HEK293T (cell line): ENCODE results near the gene AXIN2.

Experiments
- ARNT ChIP-seq: fragments of 450-650 bp; IDR thresholded peaks from 2 replicates; pipeline ENCODE4 v1.6.1; 2017; ENCODE audit warnings: mild to moderate bottlenecking
- BHLHE40 ChIP-seq: fragments of 450-650 bp; IDR thresholded peaks from 2 replicates; pipeline ENCODE4 v1.6.1; 2016; ENCODE audit warnings: mild to moderate bottlenecking, moderate library complexity, borderline replicate concordance
- ELF4 ChIP-seq: fragments of 450-650 bp; IDR thresholded peaks from 2 replicates; pipeline ENCODE4 v1.6.1; 2017; ENCODE audit warnings: antibody characterized with exemption
- FOXA1 ChIP-seq: fragments of 450-650 bp; IDR thresholded peaks from 2 replicates; pipeline ENCODE4 v1.6.1; 2016; ENCODE audit warnings: mild to moderate bottlenecking
- FOXK2 ChIP-seq: fragments of 450-650 bp; IDR thresholded peaks from 2 replicates; pipeline ENCODE4 v1.6.1; 2016; ENCODE audit warnings: mild to moderate bottlenecking
- L3MBTL2 ChIP-seq: fragments of 450-650 bp; conservative IDR thresholded peaks from 2 replicates; pipeline ENCODE4 v1.6.1; 2016; ENCODE audit warnings: mild to moderate bottlenecking
- NFRKB ChIP-seq: fragments of 450-650 bp; IDR thresholded peaks from 2 replicates; pipeline ENCODE4 v1.6.1; 2016; ENCODE audit warnings: mild to moderate bottlenecking, moderate library complexity
- SP1 ChIP-seq: fragments of 450-650 bp; IDR thresholded peaks from 2 replicates; pipeline ENCODE4 v1.6.1; 2017
- SUZ12 ChIP-seq: fragments of 450-650 bp; IDR thresholded peaks from 2 replicates; pipeline ENCODE4 v1.6.1; 2016; ENCODE audit warnings: mild to moderate bottlenecking
- TARDBP ChIP-seq: fragments of 450-650 bp; IDR thresholded peaks from 2 replicates; pipeline ENCODE4 v1.6.1; 2016
- ZNF384 ChIP-seq: fragments of 450-650 bp; IDR thresholded peaks from 2 replicates; pipeline ENCODE4 v1.6.1; 2016
- TF ChIP-seq, protein P1 (sequence below): fragments of 450-650 bp; IDR thresholded peaks from 2 replicates; pipeline ENCODE4 v1.6.1; 2016

DNA sequence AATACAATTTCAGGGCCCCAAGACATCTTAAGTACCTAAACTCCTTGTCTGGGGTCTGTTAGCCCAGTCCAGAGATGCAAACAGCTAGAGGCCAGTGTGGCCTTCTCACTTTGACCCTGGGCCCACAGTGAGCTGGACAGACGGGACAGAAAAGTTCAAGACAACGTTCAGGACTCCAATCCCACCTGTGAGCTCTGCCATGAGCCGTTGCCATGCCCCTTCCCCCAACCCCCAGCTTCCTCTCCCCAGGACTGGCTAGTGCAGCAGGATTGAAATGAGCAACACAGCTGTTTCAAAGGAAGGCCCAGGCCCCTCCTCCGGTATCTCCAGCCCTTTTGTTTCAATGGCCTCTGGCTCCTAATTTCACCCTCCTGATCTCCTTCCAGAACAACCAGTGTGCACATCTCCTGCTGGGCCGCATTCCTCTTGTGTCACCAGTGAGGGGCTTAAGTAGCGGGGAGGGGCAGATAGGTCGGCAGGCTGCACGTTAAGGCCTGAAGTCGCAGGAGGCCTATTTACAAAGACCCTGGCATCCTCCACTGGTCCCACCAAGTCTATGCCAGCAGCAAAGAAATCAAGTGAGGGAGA lies 11.3 kb downstream of the AXIN2 start:
- no peak for TF ChIP-seq ZNF384
- TF ChIP-seq NFRKB: no peak
- no peak for TF ChIP-seq FOXK2
- TF ChIP-seq TARDBP: no peak
- no peak for TF ChIP-seq BHLHE40
- TF ChIP-seq FOXA1: no peak
- no peak for TF ChIP-seq ELF4
- TF ChIP-seq, protein P1, sequence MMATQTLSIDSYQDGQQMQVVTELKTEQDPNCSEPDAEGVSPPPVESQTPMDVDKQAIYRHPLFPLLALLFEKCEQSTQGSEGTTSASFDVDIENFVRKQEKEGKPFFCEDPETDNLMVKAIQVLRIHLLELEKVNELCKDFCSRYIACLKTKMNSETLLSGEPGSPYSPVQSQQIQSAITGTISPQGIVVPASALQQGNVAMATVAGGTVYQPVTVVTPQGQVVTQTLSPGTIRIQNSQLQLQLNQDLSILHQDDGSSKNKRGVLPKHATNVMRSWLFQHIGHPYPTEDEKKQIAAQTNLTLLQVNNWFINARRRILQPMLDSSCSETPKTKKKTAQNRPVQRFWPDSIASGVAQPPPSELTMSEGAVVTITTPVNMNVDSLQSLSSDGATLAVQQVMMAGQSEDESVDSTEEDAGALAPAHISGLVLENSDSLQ: no peak
- no peak for TF ChIP-seq ARNT
- no peak for TF ChIP-seq L3MBTL2
- TF ChIP-seq SP1: no peak
- TF ChIP-seq SUZ12: no peak
